Measurements from ENCODE around the gene FAM234B. TPM values are rescaled to one million over a fixed set of nuclear protein-coding genes. Genes with fewer than 3 reads are reported as not detected.
A peak's percentile ranks its signal among the peaks of the same experiment; 100 is the strongest.

The FAM234B gene
- total RNA-seq, 1 experiment from 2014 or later = 7.5 TPM

GRCh38 chr12:13101821-13102375 lies 57.7 kb downstream of the FAM234B start:
- Histone ChIP-seq H3K9me2 (ENCODE audit: insufficient read depth) (no peaks in the 10 kb centered on the region), H3K79me2 (ENCODE audit: low read depth) (peaks cover 7% of the 10 kb centered on the region; the same call in 1 of the 2 replicates), H3F3A (ENCODE audit: insufficient read depth, low read depth) (peaks cover 56% of the 10 kb centered on the region), H3K36me3 (ENCODE audit: low read depth) (no peaks in the 10 kb centered on the region), H3K27ac (peak overlapping the region; percentile 97), H3K4me3 (peak overlapping the region; percentile 70), H4K20me1 (ENCODE audit: insufficient read depth) (no peaks in the 10 kb centered on the region), H3K4me1 (replicated peaks; ENCODE audit: insufficient read depth) (peaks cover 70% of the 10 kb centered on the region), H3K4me2 (peak overlapping the region; percentile 95), H3K27me3 (ENCODE audit: insufficient read depth, low read depth) (no peaks in the 10 kb centered on the region), H3K9me3 (ENCODE audit: insufficient read depth, low read depth) (no peaks in the 10 kb centered on the region), H2AFZ (no peak overlapping the region)
- ChIA-PET POLR2A (ENCODE audit: unreplicated experiment) (interaction anchor here (0.6 to 5.4 kb wide), 14 partner anchors 18 to 969 kb away, joined by 3 to 37 read pairs (median 6); partner anchors contain the start of genes EMP1 and GPRC5A), CTCF (interaction anchor here (0.6 to 3.1 kb wide), 7 partner anchors 23 to 299 kb away, joined by 3 to 13 read pairs (median 6); partner anchors contain the start of gene EMP1)
- no TSS peak for BruUV-seq (replicated peaks)
- TF ChIP-seq CTCF (conservative IDR thresholded peaks at IDR 0.05) (no peak), EZH2 (IDR thresholded peaks at IDR 0.05; ENCODE audit: low read depth) (no peak)
- intact Hi-C loops (cut with micrococcal nuclease; ENCODE audit: unreplicated experiment) = loop anchor here (2.0 kb wide), 1 partner anchor 17 kb away; no protein-coding TSS in a partner anchor
- peak; percentile 71 to 88 for DNase-seq

- BruUV-seq (replicated peaks) = no TSS peak
- Histone ChIP-seq H3K36me3 (ENCODE audit: low read depth) (no peaks in the 10 kb centered on the region), H3F3A (ENCODE audit: insufficient read depth, low read depth) (peaks cover 51% of the 10 kb centered on the region), H4K20me1 (ENCODE audit: insufficient read depth) (no peaks in the 10 kb centered on the region), H3K4me2 (peak overlapping the region; percentile 95), H2AFZ (no peak overlapping the region), H3K27ac (peak overlapping the region; percentile 97), H3K79me2 (ENCODE audit: low read depth) (peaks cover 7% of the 10 kb centered on the region; the same call in 1 of the 2 replicates), H3K9me3 (ENCODE audit: insufficient read depth, low read depth) (no peaks in the 10 kb centered on the region), H3K4me1 (replicated peaks; ENCODE audit: insufficient read depth) (peaks cover 63% of the 10 kb centered on the region), H3K9me2 (ENCODE audit: insufficient read depth) (no peaks in the 10 kb centered on the region), H3K27me3 (ENCODE audit: insufficient read depth, low read depth) (no peaks in the 10 kb centered on the region), H3K4me3 (peak overlapping the region; percentile 70; the same call in 1 of the 2 replicates)
- POLR2A ChIA-PET (ENCODE audit: unreplicated experiment) = interaction anchor here (0.5 to 5.4 kb wide), 15 partner anchors 18 to 212 kb away, joined by 3 to 37 read pairs (median 4); partner anchors contain the start of genes EMP1 and GPRC5A
- intact Hi-C loops (cut with micrococcal nuclease; ENCODE audit: unreplicated experiment) = loop anchor here (2.0 kb wide), 1 partner anchor 16 kb away; no protein-coding TSS in a partner anchor
- peak in 1 of 2 experiments; percentile 21 for DNase-seq
- no peak for TF ChIP-seq CTCF (conservative IDR thresholded peaks at IDR 0.05)
- no peak for TF ChIP-seq EZH2 (IDR thresholded peaks at IDR 0.05; ENCODE audit: low read depth)
- CTCF ChIA-PET = interaction anchor here (0.6 to 3.1 kb wide), 7 partner anchors 22 to 299 kb away, joined by 3 to 13 read pairs (median 6); partner anchors contain the start of gene EMP1
Measured at GRCh38 chr12:13102461-13103195, 58.4 kb downstream of the FAM234B start.

- TF ChIP-seq EZH2 (IDR thresholded peaks at IDR 0.05; ENCODE audit: low read depth) = no peak
- TF ChIP-seq CTCF (conservative IDR thresholded peaks at IDR 0.05) = no peak
- BruUV-seq (replicated peaks) = no TSS peak
- peaks cover 5% of the 10 kb centered on the region; the same call in 1 of the 2 replicates for H3K9me3 ChIP-seq (ENCODE audit: insufficient read depth, low read depth)
- no peak within 1 kb of the TSS for H2AFZ ChIP-seq
- intact Hi-C loops (cut with micrococcal nuclease; ENCODE audit: unreplicated experiment) = loop anchor here (2.0 kb wide), 1 partner anchor 15 kb away; no protein-coding TSS in a partner anchor
- DNase-seq = peak in 1 of 2 experiments; percentile 68
- H4K20me1 ChIP-seq (ENCODE audit: insufficient read depth) = no peaks in the 10 kb centered on the region
- no peaks in the 10 kb centered on the region for H3K36me3 ChIP-seq (ENCODE audit: low read depth)
- peak within 1 kb of the TSS; percentile 95 for H3K4me2 ChIP-seq
- H3K27ac ChIP-seq = peak within 1 kb of the TSS; percentile 97
- peaks cover 60% of the 10 kb centered on the region for H3K4me1 ChIP-seq (replicated peaks; ENCODE audit: insufficient read depth)
- no peaks in the 10 kb centered on the region for H3K9me2 ChIP-seq (ENCODE audit: insufficient read depth)
- peaks cover 7% of the 10 kb centered on the region; the same call in 1 of the 2 replicates for H3K79me2 ChIP-seq (ENCODE audit: low read depth)
- POLR2A ChIA-PET (ENCODE audit: unreplicated experiment) = interaction anchor here (0.5 to 1.3 kb wide), 5 partner anchors 17 to 196 kb away, joined by 3 to 20 read pairs (median 4); partner anchors contain the start of gene EMP1
- CTCF ChIA-PET = interaction anchor here (1.3 to 3.1 kb wide), 4 partner anchors 21 to 105 kb away, joined by 4 to 13 read pairs (median 7); no protein-coding TSS in a partner anchor
- H3K27me3 ChIP-seq (ENCODE audit: insufficient read depth, low read depth) = no peaks in the 10 kb centered on the region
- peaks cover 46% of the 10 kb centered on the region for H3F3A ChIP-seq (ENCODE audit: insufficient read depth, low read depth)
- peak within 1 kb of the TSS; percentile 70; the same call in 1 of the 2 replicates for H3K4me3 ChIP-seq
Measured at GRCh38 chr12:13103391-13104033, 59.3 kb downstream of the FAM234B start, which contains the start of gene GSG1. Gene GSG1, minus strand, starts transcription at chr12:13103667. Its CDS starts 155 bp downstream, at chr12:13103512.
